Measurements from ENCODE around the gene TRAIP. TPM values are rescaled to one million over a fixed set of nuclear protein-coding genes. Genes with fewer than 3 reads are reported as not detected.
A peak's percentile ranks its signal among the peaks of the same experiment; 100 is the strongest.
"Not testable (repeated sequence)": the region's sequence is repeated elsewhere in the genome, so short reads cannot be mapped to it uniquely, and the experiment has no call there.

TRAIP gene
- total and polyA plus RNA-seq, 2 donors: 2.4 to 8.2 TPM

DNA sequence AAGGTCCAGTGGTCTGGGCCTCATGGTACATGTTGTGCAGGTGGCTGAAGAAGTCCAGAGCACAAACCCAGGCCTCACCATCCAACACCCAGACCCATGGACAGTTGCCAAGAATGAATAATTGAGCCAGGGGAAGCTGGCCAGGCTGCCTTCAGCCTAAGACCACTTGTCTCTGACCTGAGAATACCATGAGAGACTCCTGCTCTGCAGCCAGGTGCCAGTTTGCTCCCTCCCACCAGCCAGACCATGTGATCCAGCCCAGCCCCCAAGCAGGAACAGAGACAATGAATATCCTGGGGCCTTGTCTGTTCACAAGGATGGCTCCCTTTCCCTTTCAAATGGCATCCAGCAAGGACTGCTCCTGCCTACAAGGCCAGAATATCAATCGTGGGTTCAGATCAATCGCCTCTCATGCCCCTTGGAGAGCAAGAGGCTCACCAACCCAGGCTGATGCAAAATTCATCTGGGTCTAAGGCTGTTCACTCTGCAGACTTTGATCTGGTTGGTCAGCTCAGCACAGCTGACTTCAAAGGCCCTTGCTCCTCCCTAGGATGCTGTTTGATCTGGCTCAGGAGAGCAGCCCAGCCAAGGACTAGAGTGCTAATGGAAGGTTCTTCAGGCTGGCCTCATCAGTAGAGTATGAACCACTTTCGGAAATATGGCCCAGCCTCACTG, 13.4 kb downstream of the TRAIP start:
- 98% methylated on average over 3 of the region's 3 CpGs for WGBS
- Histone ChIP-seq H3K4me1 (ENCODE audit: control insufficient read depth in 2 of 2, insufficient read depth in 2 of 2, low read length in 2 of 2) (no peaks in the 10 kb centered on the region), H3K36me3 (ENCODE audit: control insufficient read depth in 2 of 2, insufficient read depth in 2 of 2, low read length in 1 of 2) (peaks cover 26 to 49% of the 10 kb centered on the region in 2 donors), H3K27me3 (ENCODE audit: control insufficient read depth in 2 of 2, insufficient read depth in 1 of 2, low read length in 1 of 2) (no peaks in the 10 kb centered on the region), H3K4me3 (ENCODE audit: low read length in 2 of 2) (no peak overlapping the region), H3K27ac (ENCODE audit: low read depth in 1 of 2, low read length in 1 of 2) (no peak overlapping the region), H3K9me3 (ENCODE audit: control insufficient read depth in 2 of 2, insufficient read depth in 1 of 2, low read length in 1 of 2) (no peaks in the 10 kb centered on the region)
- DNase-seq (ENCODE audit: low read depth in 6 of 9, low spot score in 9 of 9): no peak

DNA sequence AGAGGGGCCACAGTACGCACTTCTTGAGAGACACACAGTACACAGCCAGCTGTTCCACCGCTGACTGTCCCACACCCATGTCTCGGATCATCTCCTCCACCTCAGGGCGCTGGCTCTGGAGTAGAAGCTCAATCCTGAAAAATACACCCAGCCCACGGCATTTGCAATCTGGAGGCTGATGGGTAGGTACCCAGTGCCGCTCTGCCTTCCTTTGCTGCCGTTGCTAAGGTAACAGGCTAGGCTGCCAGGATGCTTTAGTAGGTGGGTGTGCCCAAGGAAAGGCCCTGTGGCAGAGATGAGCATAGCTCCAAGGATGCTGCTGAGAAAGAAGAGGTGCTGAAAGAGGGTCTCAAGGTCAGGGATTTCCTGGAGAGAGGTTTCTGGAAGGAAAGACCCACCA, 14.6 kb downstream of the TRAIP start:
- Histone ChIP-seq H3K4me1 (ENCODE audit: control insufficient read depth in 2 of 2, insufficient read depth in 2 of 2, low read length in 2 of 2) (no peaks in the 10 kb centered on the region), H3K9me3 (ENCODE audit: control insufficient read depth in 2 of 2, insufficient read depth in 1 of 2, low read length in 1 of 2) (no peaks in the 10 kb centered on the region), H3K36me3 (ENCODE audit: control insufficient read depth in 2 of 2, insufficient read depth in 2 of 2, low read length in 1 of 2) (peaks cover 23 to 43% of the 10 kb centered on the region in 2 donors), H3K4me3 (ENCODE audit: low read length in 2 of 2) (no peak overlapping the region), H3K27me3 (ENCODE audit: control insufficient read depth in 2 of 2, insufficient read depth in 1 of 2, low read length in 1 of 2) (no peaks in the 10 kb centered on the region), H3K27ac (ENCODE audit: low read depth in 1 of 2, low read length in 1 of 2) (no peak overlapping the region)
- 98% methylated on average over 7 of the region's 7 CpGs for WGBS
- no peak for DNase-seq (ENCODE audit: low read depth in 6 of 9, low spot score in 9 of 9)

DNA sequence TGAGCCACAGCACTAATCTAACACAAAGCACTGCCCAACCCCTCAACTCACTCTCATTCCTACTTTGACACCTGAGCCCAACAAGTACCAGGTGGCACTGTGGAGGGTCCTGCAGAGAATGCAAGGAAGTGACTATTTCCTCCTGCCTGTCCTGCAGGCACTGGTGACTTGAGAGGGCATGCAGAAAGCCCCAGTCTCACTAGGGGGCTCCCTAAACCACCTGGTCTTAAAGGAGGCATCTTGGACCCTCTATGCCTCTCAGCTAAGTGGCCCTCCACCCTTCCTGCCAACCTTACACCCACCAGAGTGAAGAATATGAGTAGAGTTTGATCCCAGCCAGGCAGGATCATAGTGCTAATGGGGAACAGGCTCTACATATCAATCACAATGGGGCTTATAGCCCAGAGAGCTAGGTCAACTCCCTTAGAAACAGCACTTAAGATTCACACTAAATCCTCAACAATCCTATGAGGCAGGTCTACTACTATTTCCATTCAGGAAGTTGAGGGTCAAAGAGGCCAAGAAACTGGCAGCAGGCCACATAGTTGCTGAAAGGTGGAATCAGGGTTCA, 15.2 kb downstream of the TRAIP start:
- Histone ChIP-seq H3K4me3 (ENCODE audit: low read length in 2 of 2) (no peak overlapping the region), H3K36me3 (ENCODE audit: control insufficient read depth in 2 of 2, insufficient read depth in 2 of 2, low read length in 1 of 2) (peaks cover 22 to 43% of the 10 kb centered on the region in 2 donors), H3K27ac (ENCODE audit: low read depth in 1 of 2, low read length in 1 of 2) (no peak overlapping the region), H3K4me1 (ENCODE audit: control insufficient read depth in 2 of 2, insufficient read depth in 2 of 2, low read length in 2 of 2) (no peaks in the 10 kb centered on the region), H3K27me3 (ENCODE audit: control insufficient read depth in 2 of 2, insufficient read depth in 1 of 2, low read length in 1 of 2) (no peaks in the 10 kb centered on the region), H3K9me3 (ENCODE audit: control insufficient read depth in 2 of 2, insufficient read depth in 1 of 2, low read length in 1 of 2) (no peaks in the 10 kb centered on the region)
- peak in 4 of 9 donors; percentile 17 to 51 (median 30) for DNase-seq (ENCODE audit: low read depth in 6 of 9, low spot score in 9 of 9)

DNA sequence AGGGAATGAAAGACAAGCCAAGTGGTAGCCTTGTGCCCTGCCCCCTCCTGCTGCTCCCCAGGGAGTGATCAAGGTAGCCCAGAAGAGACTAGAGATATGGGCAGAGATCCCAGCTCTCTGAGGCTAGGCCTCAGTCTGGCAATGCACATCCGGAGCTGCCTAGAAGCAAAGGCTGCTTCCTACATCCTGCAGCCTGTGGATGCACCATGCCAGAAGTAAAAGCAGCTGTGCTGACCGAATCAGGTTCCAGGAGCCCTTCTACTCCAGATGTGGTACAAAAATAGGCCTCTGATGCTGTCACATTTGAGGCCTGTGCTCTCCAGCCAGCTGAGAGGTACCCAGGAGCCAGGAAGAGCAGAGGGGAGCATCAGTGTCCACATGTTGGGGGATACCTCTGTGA, 16.0 kb downstream of the TRAIP start:
- no peak for DNase-seq (ENCODE audit: low read depth in 6 of 9, low spot score in 9 of 9)
- Histone ChIP-seq H3K36me3 (ENCODE audit: control insufficient read depth in 2 of 2, insufficient read depth in 2 of 2, low read length in 1 of 2) (peaks cover 14 to 40% of the 10 kb centered on the region in 2 donors), H3K27ac (ENCODE audit: low read depth in 1 of 2, low read length in 1 of 2) (no peak overlapping the region), H3K9me3 (ENCODE audit: control insufficient read depth in 2 of 2, insufficient read depth in 1 of 2, low read length in 1 of 2) (no peaks in the 10 kb centered on the region), H3K4me1 (ENCODE audit: control insufficient read depth in 2 of 2, insufficient read depth in 2 of 2, low read length in 2 of 2) (no peaks in the 10 kb centered on the region), H3K4me3 (ENCODE audit: low read length in 2 of 2) (no peak overlapping the region), H3K27me3 (ENCODE audit: control insufficient read depth in 2 of 2, insufficient read depth in 1 of 2, low read length in 1 of 2) (no peaks in the 10 kb centered on the region)
- 94% methylated on average over 2 of the region's 2 CpGs for WGBS

DNA sequence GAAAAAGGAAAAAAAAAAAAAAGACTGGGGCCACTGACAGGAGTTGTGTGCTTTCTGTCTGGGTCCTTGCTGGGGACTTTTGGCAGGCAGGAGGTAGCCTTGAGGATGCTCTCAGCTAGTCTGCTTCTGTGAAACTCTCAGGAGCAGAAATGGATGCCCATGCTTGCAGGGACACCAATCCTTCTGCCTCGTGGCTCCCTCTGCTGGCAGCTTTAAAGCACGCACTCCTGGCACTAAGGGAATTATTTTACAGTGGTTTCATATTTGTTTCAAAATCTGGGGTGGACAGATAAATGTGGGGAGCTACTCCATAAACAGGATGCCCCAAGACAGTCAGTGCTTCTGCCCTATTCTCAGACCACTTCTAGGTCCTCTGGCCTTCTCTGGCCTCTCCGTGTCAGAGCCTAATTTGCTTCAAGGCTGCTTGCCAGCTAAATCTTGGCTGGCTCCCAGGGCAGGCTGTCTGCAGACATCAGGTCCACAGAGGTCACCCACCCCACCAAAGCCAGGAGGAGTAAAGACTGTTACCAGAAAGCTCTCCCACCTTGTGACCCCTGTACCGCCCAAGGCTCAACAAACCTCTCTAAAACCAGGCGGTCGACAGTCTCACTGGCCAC, 17.1 kb downstream of the TRAIP start:
- peak; percentile 40 to 88 (median 74) for DNase-seq (ENCODE audit: low read depth in 6 of 9, low spot score in 9 of 9)
- no peak overlapping the region for H3K27ac ChIP-seq (ENCODE audit: low read depth in 1 of 2, low read length in 1 of 2)

DNA sequence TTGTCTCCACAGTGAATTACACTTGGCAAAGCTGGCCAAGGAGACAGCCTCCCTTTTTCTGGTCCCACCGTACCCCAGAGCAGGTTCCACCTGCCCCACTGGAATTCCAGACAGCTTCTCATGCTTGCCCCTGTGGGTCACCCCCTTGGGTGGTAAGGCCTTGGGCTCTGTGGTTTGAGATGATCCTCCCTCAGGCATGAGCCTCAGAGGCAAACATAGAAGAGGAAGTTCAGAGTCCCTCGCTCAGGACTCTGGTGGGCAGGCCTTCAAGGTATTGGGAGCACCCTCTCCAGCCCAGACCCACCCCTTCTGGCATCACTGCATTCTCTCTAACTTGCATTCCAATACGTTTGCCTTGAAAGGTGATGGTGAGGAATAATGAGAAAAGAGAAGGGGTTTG, 25.0 kb downstream of the TRAIP start:
- Histone ChIP-seq H3K4me1 (ENCODE audit: control insufficient read depth in 2 of 2, insufficient read depth in 2 of 2, low read length in 2 of 2) (no peaks in the 10 kb centered on the region), H3K9me3 (ENCODE audit: control insufficient read depth in 2 of 2, insufficient read depth in 1 of 2, low read length in 1 of 2) (peaks cover 0 to 2% of the 10 kb centered on the region in 2 donors), H3K4me3 (ENCODE audit: low read length in 2 of 2) (no peak overlapping the region), H3K36me3 (ENCODE audit: control insufficient read depth in 2 of 2, insufficient read depth in 2 of 2, low read length in 1 of 2) (peaks cover 43 to 46% of the 10 kb centered on the region in 2 donors), H3K27ac (ENCODE audit: low read depth in 1 of 2, low read length in 1 of 2) (no peak overlapping the region), H3K27me3 (ENCODE audit: control insufficient read depth in 2 of 2, insufficient read depth in 1 of 2, low read length in 1 of 2) (no peaks in the 10 kb centered on the region)
- WGBS: 56% methylated on average over 3 of the region's 3 CpGs
- no peak for DNase-seq (ENCODE audit: low read depth in 6 of 9, low spot score in 9 of 9)

More for the DNA sequence above, 17.1 kb downstream of the TRAIP start:
- Histone ChIP-seq H3K4me1 (ENCODE audit: control insufficient read depth in 2 of 2, insufficient read depth in 2 of 2, low read length in 2 of 2) (no peaks in the 10 kb centered on the region), H3K9me3 (ENCODE audit: control insufficient read depth in 2 of 2, insufficient read depth in 1 of 2, low read length in 1 of 2) (no peaks in the 10 kb centered on the region), H3K36me3 (ENCODE audit: control insufficient read depth in 2 of 2, insufficient read depth in 2 of 2, low read length in 1 of 2) (peaks cover 16 to 38% of the 10 kb centered on the region in 2 donors), H3K4me3 (ENCODE audit: low read length in 2 of 2) (no peak overlapping the region), H3K27me3 (ENCODE audit: control insufficient read depth in 2 of 2, insufficient read depth in 1 of 2, low read length in 1 of 2) (no peaks in the 10 kb centered on the region)
- WGBS: 54% methylated on average over 6 of the region's 6 CpGs

DNA sequence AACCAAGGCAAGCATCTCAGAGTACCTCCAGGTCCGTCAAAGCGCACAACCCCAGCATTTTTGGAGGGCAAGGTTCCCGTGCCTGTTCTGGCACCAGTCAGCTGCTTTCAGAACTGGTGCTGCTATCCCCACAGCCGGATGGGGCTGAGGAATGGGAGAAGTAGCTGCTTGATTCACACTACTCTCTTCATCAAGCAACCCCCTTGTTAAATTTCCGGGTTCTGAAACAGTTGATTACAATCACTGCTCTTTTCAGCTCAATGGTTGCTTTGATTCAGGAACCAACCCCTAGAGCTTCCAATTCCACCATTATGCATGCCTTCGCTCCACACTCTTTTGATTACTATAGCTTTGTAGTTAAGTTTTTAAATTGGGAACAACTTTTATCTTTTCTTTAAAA, 30.3 kb downstream of the TRAIP start:
- no peak for DNase-seq (ENCODE audit: low read depth in 6 of 9, low spot score in 9 of 9)
- Histone ChIP-seq H3K27me3 (ENCODE audit: control insufficient read depth in 2 of 2, insufficient read depth in 1 of 2, low read length in 1 of 2) (no peaks in the 10 kb centered on the region), H3K9me3 (ENCODE audit: control insufficient read depth in 2 of 2, insufficient read depth in 1 of 2, low read length in 1 of 2) (peaks cover 1 to 2% of the 10 kb centered on the region in 2 donors), H3K4me3 (ENCODE audit: low read length in 2 of 2) (no peak overlapping the region), H3K36me3 (ENCODE audit: control insufficient read depth in 2 of 2, insufficient read depth in 2 of 2, low read length in 1 of 2) (peaks cover 22 to 27% of the 10 kb centered on the region in 2 donors), H3K4me1 (ENCODE audit: control insufficient read depth in 2 of 2, insufficient read depth in 2 of 2, low read length in 2 of 2) (no peaks in the 10 kb centered on the region), H3K27ac (ENCODE audit: low read depth in 1 of 2, low read length in 1 of 2) (no peak overlapping the region)
- WGBS: 98% methylated on average over 6 of the region's 6 CpGs

DNA sequence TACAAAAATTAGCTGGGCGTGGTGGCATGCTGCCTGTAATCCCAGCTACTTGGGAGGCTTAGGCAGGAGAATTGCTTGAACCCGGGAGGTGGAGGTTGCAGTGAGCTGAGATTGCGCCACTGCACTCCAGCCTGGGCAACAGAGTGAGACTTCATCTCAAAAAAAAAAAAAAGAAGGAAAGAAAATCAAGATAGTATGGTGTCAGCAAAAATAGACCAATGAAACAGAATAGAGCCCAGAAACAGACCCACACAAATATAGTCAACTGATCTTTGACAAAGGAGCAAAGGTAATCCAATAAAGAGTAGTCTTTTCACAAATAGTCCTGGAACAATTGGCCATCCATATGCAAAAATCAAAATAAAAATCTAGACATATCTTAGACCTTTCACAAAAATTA, 33.2 kb downstream of the TRAIP start:
- not testable (repeated sequence) for H3K36me3 ChIP-seq (ENCODE audit: control insufficient read depth in 2 of 2, insufficient read depth in 2 of 2, low read length in 1 of 2); H3K9me3 ChIP-seq (ENCODE audit: control insufficient read depth in 2 of 2, insufficient read depth in 1 of 2, low read length in 1 of 2); H3K27ac ChIP-seq (ENCODE audit: low read depth in 1 of 2, low read length in 1 of 2); H3K27me3 ChIP-seq (ENCODE audit: control insufficient read depth in 2 of 2, insufficient read depth in 1 of 2, low read length in 1 of 2); H3K4me1 ChIP-seq (ENCODE audit: control insufficient read depth in 2 of 2, insufficient read depth in 2 of 2, low read length in 2 of 2); H3K4me3 ChIP-seq (ENCODE audit: low read length in 2 of 2); DNase-seq (ENCODE audit: low read depth in 6 of 9, low spot score in 9 of 9)
- 95% methylated on average over 3 of the region's 3 CpGs for WGBS

DNA sequence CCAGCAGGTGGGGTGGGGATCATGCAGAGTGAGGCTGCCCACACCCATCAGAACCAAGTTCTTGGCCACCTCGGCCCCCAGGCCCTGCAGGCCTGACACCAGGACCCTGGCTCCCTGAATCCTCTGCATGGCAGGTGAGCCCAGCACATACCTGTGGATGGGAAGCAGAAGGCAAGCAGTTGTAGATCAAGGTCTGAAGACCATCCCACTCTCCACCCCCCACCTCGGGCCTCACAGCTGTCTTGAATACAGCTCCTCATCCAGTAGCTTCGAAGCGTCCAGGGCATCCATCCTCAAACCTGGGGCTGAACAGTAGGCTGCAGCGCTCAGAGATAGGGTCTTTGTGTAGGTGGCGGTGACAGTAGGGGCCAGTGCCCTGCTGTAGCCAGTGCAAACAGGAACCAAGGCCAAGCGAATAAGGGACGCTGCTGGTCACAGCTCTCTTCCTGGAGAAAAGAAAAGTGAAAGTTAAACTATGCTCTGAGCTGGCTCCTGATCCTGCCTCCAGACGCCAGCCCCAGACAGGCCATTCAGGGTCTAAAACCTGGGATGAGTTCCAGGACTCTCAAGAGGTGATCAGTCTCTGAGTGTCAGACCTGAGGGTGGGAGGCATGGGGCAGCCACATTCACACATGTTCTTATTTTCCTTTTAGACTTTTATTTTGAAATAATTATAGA, 42.7 kb downstream of the TRAIP start, which contains the start of gene UBA7:
Gene UBA7 (minus strand): TSS at position 457 of the 678 bp plus-strand sequence. CDS start 166 bp downstream, at position 291.
- 10% methylated on average over 9 of the region's 9 CpGs for WGBS
- DNase-seq (ENCODE audit: low read depth in 6 of 9, low spot score in 9 of 9): peak in 3 of 9 donors; percentile 44 to 68 (median 45)
- Histone ChIP-seq H3K4me3 (ENCODE audit: low read length in 2 of 2) (peak within 1 kb of the TSS; percentile 56 to 61), H3K9me3 (ENCODE audit: control insufficient read depth in 2 of 2, insufficient read depth in 1 of 2, low read length in 1 of 2) (no peaks in the 10 kb centered on the region), H3K36me3 (ENCODE audit: control insufficient read depth in 2 of 2, insufficient read depth in 2 of 2, low read length in 1 of 2) (peaks cover 28 to 30% of the 10 kb centered on the region in 2 donors), H3K27ac (ENCODE audit: low read depth in 1 of 2, low read length in 1 of 2) (peak within 1 kb of the TSS; percentile 76 to 88), H3K27me3 (ENCODE audit: control insufficient read depth in 2 of 2, insufficient read depth in 1 of 2, low read length in 1 of 2) (no peaks in the 10 kb centered on the region), H3K4me1 (ENCODE audit: control insufficient read depth in 2 of 2, insufficient read depth in 2 of 2, low read length in 2 of 2) (peaks cover 2 to 30% of the 10 kb centered on the region in 2 donors)

All from thymus (tissue), 11 donors.